NCI-H2107 treated with DMSO at 0.1 percent for 48 hours (cell line): ENCODE data around the gene KLF17.

Source experiments
- DNase-seq: peaks from one replicate; lab custom pipeline; 2025; ENCODE audit not compliant: unreplicated experiment; lab: John Stamatoyannopoulos, UW

Gene KLF17

GRCh38 chr1:44151808-44152207 is 33.2 kb downstream of the KLF17 start:
- no peak for DNase-seq

GRCh38 chr1:44152692-44153091 is 34.1 kb downstream of the KLF17 start:
- no peak for DNase-seq

- no peak for DNase-seq
These were observed 35.4 kb downstream of the KLF17 start for GRCh38 chr1:44154049-44154448.

GRCh38 chr1:44157903-44158302 is 39.3 kb downstream of the KLF17 start:
- no peak for DNase-seq

- no peak for DNase-seq
These were observed 40.2 kb downstream of the KLF17 start for GRCh38 chr1:44158871-44159270.

GRCh38 chr1:44161546-44161945 is 42.9 kb downstream of the KLF17 start:
- DNase-seq: no peak

- DNase-seq: no peak
These were observed 50.0 kb downstream of the KLF17 start for GRCh38 chr1:44168520-44169098.

- no peak for DNase-seq
These were observed 51.7 kb downstream of the KLF17 start for GRCh38 chr1:44170281-44170823.

GRCh38 chr1:44174630-44175029 is 56.0 kb downstream of the KLF17 start:
- DNase-seq: no peak
